ENCODE measurements around the gene MYL5. TPM values are rescaled to one million over a fixed set of nuclear protein-coding genes. Genes with fewer than 3 reads are reported as not detected.

MYL5 gene
- total and polyA plus RNA-seq, 2 of the 13 experiments (the other 11 are each of a cell fraction or from before 2014, with no cell fraction given), result 6.5 to 16.0 TPM

GRCh38 chr4:692771-693554, 18.6 kb downstream of the MYL5 start (continued):
- TF ChIP-seq ZNF512 (CRISPR knock-in tag; IDR thresholded peaks at IDR 0.05), result no peak
- no peak for TF ChIP-seq MTF2 (CRISPR knock-in tag; IDR thresholded peaks at IDR 0.05; ENCODE audit: borderline replicate concordance)
- no peak; the same call in 1 of the 2 replicates for TF ChIP-seq PBX2 (CRISPR knock-in tag; IDR thresholded peaks at IDR 0.05)
- TF ChIP-seq TP53 (CRISPR knock-in tag; conservative IDR thresholded peaks at IDR 0.05), result no peak
- no peak for TF ChIP-seq NR3C1 (CRISPR knock-in tag; IDR thresholded peaks at IDR 0.05)
- peak; percentile 60; the same call in 1 of the 2 replicates for TF ChIP-seq NFKBIZ (CRISPR knock-in tag; IDR thresholded peaks at IDR 0.05)
- 0 out of 4 replicates have a peak, but pooled peaks of 1 of the 2 experiments have one; percentile 16 for TF ChIP-seq HMGXB4 (CRISPR knock-in tag; IDR thresholded peaks at IDR 0.05; ENCODE audit: borderline replicate concordance in 1 of 2, low read depth in 1 of 2)
- TF ChIP-seq ZNF570 (CRISPR knock-in tag; IDR thresholded peaks at IDR 0.05; ENCODE audit: borderline replicate concordance), result no peak
- TF ChIP-seq ZNF589 (CRISPR knock-in tag; conservative IDR thresholded peaks at IDR 0.05), result no peak
- TF ChIP-seq ZFP36L2 (CRISPR knock-in tag; IDR thresholded peaks at IDR 0.05), result no peak
- TF ChIP-seq ZNF703 (CRISPR knock-in tag; IDR thresholded peaks at IDR 0.05; ENCODE audit: borderline replicate concordance), result no peak
- peak; percentile 23; the same call in 1 of the 2 replicates for TF ChIP-seq HNF1A (IDR thresholded peaks at IDR 0.05; ENCODE audit: low read depth)
- no peak for TF ChIP-seq HNF1A (CRISPR knock-in tag; IDR thresholded peaks at IDR 0.05; ENCODE audit: borderline replicate concordance)
- TF ChIP-seq ZBTB39 (CRISPR knock-in tag; IDR thresholded peaks at IDR 0.05), result no peak
- TF ChIP-seq FOXC1 (CRISPR knock-in tag; IDR thresholded peaks at IDR 0.05; ENCODE audit: borderline replicate concordance), result peak; percentile 34; the same call in 1 of the 2 replicates
- TF ChIP-seq ARNTL (CRISPR knock-in tag; IDR thresholded peaks at IDR 0.05), result 0 out of 2 replicates have a peak, but pooled peaks have one; percentile 41
